Gastrocnemius medialis (tissue), 4 donors: ENCODE data around the gene PPT2.

Source experiments
- POLR2A ChIP-seq, 2 donors: fragments of 450-650 bp; IDR thresholded peaks; one replicate each; pipeline ENCODE4 v1.6.1; 2017; ENCODE audit warnings: antibody characterized with exemption in 2 of 2, mild to moderate bottlenecking in 2 of 2, moderate library complexity in 2 of 2
- TF ChIP-seq, protein P1 (sequence below), 5 experiments: fragments of 450-650 bp in 3 of 5; fragments of 200-600 bp in 2 of 5; sonication (generic) in 2 of 5; IDR thresholded peaks in 4 of 5; conservative IDR thresholded peaks in 1 of 5; 1 replicate in 4 of 5; 2 replicates in 1 of 5; pipeline ENCODE4 v1.5.1; 2016 to 2019; ENCODE audit warnings: antibody characterized with exemption in 5 of 5, mild to moderate bottlenecking in 3 of 5, moderate library complexity in 3 of 5

DNA sequence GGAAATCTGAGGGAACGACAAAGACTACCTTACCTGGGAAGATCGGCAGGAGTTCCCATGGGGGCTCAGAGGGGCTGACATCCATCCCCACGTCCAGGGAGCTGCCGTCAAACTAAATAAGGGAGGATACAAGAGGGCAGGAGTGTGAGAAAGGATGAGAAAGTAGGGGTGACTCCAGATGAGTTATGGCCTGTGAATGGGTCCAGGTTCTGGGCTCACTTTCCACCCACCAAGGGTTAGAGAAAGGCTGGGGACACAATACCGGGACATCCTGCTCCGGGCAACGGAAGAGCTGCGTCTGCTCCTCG, 26.6 kb upstream of the PPT2 start:
- TF ChIP-seq, protein P1, sequence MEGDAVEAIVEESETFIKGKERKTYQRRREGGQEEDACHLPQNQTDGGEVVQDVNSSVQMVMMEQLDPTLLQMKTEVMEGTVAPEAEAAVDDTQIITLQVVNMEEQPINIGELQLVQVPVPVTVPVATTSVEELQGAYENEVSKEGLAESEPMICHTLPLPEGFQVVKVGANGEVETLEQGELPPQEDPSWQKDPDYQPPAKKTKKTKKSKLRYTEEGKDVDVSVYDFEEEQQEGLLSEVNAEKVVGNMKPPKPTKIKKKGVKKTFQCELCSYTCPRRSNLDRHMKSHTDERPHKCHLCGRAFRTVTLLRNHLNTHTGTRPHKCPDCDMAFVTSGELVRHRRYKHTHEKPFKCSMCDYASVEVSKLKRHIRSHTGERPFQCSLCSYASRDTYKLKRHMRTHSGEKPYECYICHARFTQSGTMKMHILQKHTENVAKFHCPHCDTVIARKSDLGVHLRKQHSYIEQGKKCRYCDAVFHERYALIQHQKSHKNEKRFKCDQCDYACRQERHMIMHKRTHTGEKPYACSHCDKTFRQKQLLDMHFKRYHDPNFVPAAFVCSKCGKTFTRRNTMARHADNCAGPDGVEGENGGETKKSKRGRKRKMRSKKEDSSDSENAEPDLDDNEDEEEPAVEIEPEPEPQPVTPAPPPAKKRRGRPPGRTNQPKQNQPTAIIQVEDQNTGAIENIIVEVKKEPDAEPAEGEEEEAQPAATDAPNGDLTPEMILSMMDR (IDR thresholded peaks at IDR 0.05 in 4 of 5, conservative IDR thresholded peaks at IDR 0.05 in 1 of 5), result no peak
- no peak for TF ChIP-seq POLR2A (IDR thresholded peaks at IDR 0.05)
